Measurements from ENCODE around the gene HDAC6. TPM values are rescaled to one million over a fixed set of nuclear protein-coding genes. Genes with fewer than 3 reads are reported as not detected.
"Not testable (repeated sequence)": the region's sequence is repeated elsewhere in the genome, so short reads cannot be mapped to it uniquely, and the experiment has no call there.

The HDAC6 gene
- total RNA-seq, 2 donors from 2014 or later = 27.1 to 30.4 TPM

GRCh38 chrX:48835524-48836329 lies 33.9 kb downstream of the HDAC6 start, which contains the start of gene PCSK1N:
Gene PCSK1N (minus strand): TSS chrX:48835610. CDS start chrX:48835532, 78 bp downstream.
- no peak for DNase-seq (ENCODE audit: low spot score)
- peak within 1 kb of the TSS in 1 of 2 donors; percentile 39 for H3K4me3 ChIP-seq
- TF ChIP-seq CTCF (IDR thresholded peaks at IDR 0.05) = no peak
- H3K36me3 ChIP-seq = no peaks in the 10 kb centered on the region
- no peaks in the 10 kb centered on the region for H3K4me1 ChIP-seq
- peaks cover 0 to 4% of the 10 kb centered on the region in 2 donors for H3K27me3 ChIP-seq
- H3K27ac ChIP-seq = no peak within 1 kb of the TSS
- H3K9me3 ChIP-seq = no peaks in the 10 kb centered on the region

- Histone ChIP-seq H3K27ac (no peak overlapping the region), H3K4me1 (no peaks in the 10 kb centered on the region), H3K4me3 (no peak overlapping the region), H3K9me3 (no peaks in the 10 kb centered on the region), H3K27me3 (peaks cover 0 to 4% of the 10 kb centered on the region in 2 donors), H3K36me3 (no peaks in the 10 kb centered on the region)
- no peak for DNase-seq (ENCODE audit: low spot score)
- TF ChIP-seq CTCF (IDR thresholded peaks at IDR 0.05) = no peak
These were observed 37.8 kb downstream of the HDAC6 start for GRCh38 chrX:48839686-48840085.

- Histone ChIP-seq H3K27me3 (no peaks in the 10 kb centered on the region), H3K9me3 (no peaks in the 10 kb centered on the region), H3K4me3 (no peak overlapping the region), H3K4me1 (no peaks in the 10 kb centered on the region), H3K36me3 (no peaks in the 10 kb centered on the region), H3K27ac (no peak overlapping the region)
- no peak for TF ChIP-seq CTCF (IDR thresholded peaks at IDR 0.05)
- DNase-seq (ENCODE audit: low spot score) = no peak
These were observed 47.0 kb downstream of the HDAC6 start for GRCh38 chrX:48848847-48849246.

GRCh38 chrX:48852857-48853256 lies 51.0 kb downstream of the HDAC6 start:
- H3K27ac ChIP-seq = no peak overlapping the region
- no peak for DNase-seq (ENCODE audit: low spot score)
- no peaks in the 10 kb centered on the region for H3K9me3 ChIP-seq
- no peaks in the 10 kb centered on the region for H3K36me3 ChIP-seq
- H3K4me1 ChIP-seq = no peaks in the 10 kb centered on the region
- no peak for TF ChIP-seq CTCF (IDR thresholded peaks at IDR 0.05)
- H3K4me3 ChIP-seq = no peak overlapping the region
- no peaks in the 10 kb centered on the region for H3K27me3 ChIP-seq

- not testable (repeated sequence) for H3K27me3 ChIP-seq; H3K36me3 ChIP-seq; H3K4me3 ChIP-seq; H3K9me3 ChIP-seq; H3K4me1 ChIP-seq; H3K27ac ChIP-seq; DNase-seq (ENCODE audit: low spot score)
These were observed 51.6 kb downstream of the HDAC6 start for GRCh38 chrX:48853494-48853893.

- H3K36me3 ChIP-seq; H3K27me3 ChIP-seq; H3K27ac ChIP-seq; H3K4me1 ChIP-seq; DNase-seq (ENCODE audit: low spot score); H3K9me3 ChIP-seq; H3K4me3 ChIP-seq: not testable (repeated sequence)
These were observed 52.4 kb downstream of the HDAC6 start for GRCh38 chrX:48854121-48854804.
